GM19395 (cell line): Measurements from ENCODE around the gene SOX5.

Experiments used
- ATAC-seq: cut with Tn5 transposase; IDR thresholded peaks from one replicate; pipeline ENCODE4 v1.9.1; 2021; ENCODE audit warnings: mild to moderate bottlenecking, moderate library complexity; ENCODE audit not compliant: unreplicated experiment

SOX5 gene

GRCh38 chr12:23949348-23950209 is at the start of gene SOX5:
Gene SOX5 (minus strand): TSS chr12:23949670. CDS start chr12:23949601, 69 bp downstream.
- ATAC-seq: no peak

DNA sequence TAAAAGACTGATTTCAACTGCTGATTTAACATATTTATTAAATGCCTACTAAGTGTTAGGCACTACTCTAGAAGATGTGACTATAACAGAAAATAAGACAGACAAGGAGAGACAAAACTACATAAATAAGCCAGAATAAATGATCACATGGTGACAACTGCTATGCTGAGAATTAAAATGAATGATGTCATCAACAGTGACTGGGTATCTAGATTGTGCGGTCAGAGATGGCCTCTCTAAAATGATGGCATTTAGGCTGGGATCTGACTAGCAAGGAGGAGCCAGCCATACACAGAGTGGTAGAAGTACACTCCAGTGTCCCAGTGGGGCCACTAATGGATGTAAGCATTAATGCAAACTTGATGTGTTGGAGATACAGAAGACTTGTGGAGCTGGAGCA is 37.6 kb upstream of the SOX5 start:
- ATAC-seq: no peak

DNA sequence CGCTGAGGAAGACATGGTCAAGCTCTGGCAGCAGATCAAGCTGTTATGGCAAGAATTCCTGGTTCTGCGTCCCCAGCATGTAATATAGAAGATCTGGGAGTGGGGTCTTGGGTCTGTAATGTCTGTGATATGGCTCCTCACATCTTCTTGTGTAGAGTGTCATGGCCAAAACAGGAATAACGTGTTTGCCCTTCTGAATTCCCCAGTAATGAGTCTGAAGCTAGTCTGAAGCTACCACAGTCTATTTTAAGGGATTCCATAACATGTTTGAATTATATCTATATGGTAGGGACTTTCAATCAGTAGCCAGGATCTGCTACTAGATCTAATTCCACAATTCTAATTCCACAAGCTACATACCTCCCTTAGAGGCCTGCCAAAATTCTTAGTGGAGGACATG is 31.4 kb upstream of the SOX5 start:
- no peak for ATAC-seq

- no peak for ATAC-seq
Measured at GRCh38 chr12:23964812-23965211, 15.3 kb upstream of the SOX5 start.

DNA sequence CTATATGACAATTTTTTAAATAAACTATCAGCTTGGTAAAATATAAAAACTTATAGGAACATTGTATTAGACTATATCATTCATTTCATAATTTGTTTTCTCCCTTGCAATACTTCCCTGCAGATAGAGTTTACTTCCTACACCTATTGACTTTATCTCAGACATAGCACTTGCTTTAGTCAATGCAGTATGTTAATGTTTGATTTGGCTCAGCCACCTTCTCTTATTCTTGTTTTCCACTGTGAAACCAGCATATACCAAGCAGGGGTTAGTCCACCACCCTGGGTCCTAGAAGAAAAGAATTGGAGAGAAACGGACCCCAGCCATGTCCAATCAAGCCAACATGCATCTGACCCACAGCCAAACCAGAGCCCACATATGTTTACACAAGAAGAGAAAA is 10.4 kb upstream of the SOX5 start:
- ATAC-seq: no peak

DNA sequence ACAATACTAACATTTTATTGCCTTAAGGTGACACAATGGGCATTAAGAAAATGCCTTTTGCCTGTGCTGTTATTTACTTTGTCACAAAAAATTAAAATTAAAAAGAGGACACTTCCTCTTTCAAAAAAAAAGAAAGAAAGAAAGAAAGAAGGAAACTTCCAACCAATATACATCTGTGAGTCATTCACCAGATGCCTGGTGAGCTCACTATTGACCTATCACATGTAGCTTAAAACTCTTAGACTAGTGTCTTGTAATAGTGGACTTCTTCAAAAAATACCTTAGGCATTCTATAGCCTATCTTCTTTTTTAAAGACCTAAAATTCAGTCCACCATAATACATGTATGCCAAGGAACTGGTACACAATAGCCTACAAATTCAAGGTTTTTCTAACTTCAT is 4.9 kb upstream of the SOX5 start:
- no peak for ATAC-seq

GRCh38 chr12:23952071-23952470 is 2.6 kb upstream of the SOX5 start:
- ATAC-seq: no peak

GRCh38 chr12:23950775-23951451 is 1.4 kb upstream of the SOX5 start:
- no peak for ATAC-seq

DNA sequence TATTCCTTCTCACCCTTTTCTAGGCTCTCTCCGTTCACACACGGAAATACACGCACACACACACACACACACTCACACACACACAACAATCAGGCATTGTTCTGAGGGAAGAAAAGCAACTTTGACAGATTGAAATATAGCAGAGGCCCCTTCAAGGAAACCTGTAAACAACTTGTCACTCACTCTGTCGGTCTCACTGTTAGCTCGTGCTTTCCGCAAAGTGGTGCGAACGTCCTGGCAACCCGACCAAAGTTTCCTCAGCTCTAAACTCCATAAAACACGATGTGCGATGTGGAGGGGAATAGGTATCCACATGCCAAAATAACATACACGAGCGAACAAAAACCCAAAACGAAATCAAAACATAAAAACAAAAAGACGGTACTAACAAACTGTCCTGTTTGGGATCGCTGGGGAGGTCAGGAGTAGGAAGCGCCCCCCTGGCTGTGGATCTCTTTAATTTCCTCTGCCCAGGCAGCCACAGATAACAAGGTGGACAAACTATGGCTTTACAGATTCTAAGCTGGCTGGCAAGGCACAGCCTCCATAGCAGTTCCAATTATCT is 822 bp upstream of the SOX5 start:
- no peak for ATAC-seq

DNA sequence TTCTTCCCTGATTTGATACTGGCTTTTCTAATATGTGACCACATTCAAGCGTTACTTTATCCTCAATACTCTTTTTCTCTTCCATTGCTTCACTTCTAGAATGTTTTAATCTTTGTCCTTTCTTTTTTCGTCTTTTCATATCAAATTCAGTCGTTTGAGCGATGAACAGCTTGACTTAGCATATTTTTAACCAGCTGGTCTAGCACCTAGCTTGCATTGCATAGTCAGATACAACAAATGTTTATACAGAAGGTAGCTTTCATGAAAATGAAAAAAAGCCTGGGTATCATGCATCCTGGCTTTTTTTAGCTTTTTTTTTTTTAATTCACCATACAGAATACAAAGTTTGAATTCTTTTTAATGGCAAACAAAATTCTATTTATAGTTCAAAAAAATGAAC is 1.2 kb downstream of the SOX5 start:
- no peak for ATAC-seq

DNA sequence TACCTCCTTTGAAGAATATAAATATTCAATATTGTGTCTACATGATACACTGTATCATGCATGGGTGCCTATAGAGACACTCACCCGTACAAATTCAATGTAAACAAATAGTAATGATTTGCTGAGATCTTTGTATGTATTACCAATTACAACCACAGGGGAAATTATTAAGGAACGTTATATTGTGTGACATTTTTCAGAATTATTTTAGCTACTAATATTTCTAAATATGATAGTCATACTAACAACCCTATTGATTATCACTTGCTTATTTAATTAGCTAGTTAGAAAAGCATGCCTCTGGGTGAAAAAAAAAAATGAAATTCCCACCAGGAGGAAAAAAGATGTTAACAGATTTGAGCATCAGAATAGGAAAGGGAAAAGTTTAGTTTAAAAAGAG is 2.1 kb downstream of the SOX5 start:
- ATAC-seq: no peak

DNA sequence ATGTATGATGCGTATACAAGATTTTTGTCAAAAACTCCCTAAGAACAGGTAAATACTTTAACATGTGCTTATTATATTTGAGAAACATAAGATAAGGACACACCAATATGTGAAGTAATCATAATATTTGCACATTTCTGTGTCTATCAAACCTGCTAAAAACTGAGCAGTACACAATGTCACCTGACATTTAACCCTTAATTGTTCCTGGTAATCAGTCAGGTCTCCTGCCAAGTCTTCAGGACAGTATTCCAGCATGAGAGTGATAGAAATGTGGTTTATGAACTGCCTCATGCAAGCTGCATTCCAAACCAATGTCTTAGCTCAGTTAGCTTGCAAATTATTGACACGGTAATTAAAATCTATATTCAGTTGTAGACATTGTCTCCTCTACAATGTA is 4.2 kb downstream of the SOX5 start:
- ATAC-seq: no peak

DNA sequence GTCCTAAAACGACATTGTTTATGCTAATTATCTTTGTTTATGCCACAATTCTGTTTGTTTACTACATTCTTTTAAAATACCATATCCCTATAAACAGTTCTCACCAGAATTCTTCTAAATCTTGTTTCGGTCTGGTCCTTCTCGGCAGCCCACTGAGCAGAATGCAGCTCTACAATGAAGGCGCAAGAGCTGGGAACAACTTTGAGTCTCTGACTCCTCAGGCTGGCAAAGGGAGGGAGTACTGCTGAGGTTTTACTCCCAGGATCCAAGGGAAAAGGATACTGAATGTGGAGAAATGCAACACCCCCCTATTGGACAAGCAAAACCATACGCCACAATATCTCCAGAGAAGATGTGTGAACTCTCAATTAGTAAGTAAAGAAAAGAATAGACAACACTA is 5.4 kb downstream of the SOX5 start:
- no peak for ATAC-seq

DNA sequence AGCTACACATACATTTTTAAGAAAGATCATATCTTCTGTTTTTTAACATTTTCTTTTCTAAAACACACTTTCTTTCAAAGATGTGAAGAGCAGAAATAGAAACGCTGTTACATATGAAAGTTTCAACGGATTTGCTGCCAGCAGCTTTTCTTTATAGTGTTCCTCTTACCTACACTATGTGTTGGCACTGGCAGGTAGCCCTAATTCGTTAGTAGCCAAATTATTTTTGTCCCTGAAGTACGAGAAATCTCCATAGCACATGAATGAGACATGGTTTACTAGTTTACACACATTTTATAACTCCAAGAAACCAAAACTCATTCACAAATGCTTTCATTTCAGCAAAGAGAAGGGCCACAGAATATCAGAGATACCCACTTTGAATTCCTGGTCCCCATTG is 6.6 kb downstream of the SOX5 start:
- no peak for ATAC-seq

- ATAC-seq: no peak
Measured at GRCh38 chr12:23941780-23942179, 7.7 kb downstream of the SOX5 start.

GRCh38 chr12:23938422-23938821 is 11.0 kb downstream of the SOX5 start:
- no peak for ATAC-seq

- ATAC-seq: no peak
Measured at GRCh38 chr12:23931176-23931575, 18.3 kb downstream of the SOX5 start.

DNA sequence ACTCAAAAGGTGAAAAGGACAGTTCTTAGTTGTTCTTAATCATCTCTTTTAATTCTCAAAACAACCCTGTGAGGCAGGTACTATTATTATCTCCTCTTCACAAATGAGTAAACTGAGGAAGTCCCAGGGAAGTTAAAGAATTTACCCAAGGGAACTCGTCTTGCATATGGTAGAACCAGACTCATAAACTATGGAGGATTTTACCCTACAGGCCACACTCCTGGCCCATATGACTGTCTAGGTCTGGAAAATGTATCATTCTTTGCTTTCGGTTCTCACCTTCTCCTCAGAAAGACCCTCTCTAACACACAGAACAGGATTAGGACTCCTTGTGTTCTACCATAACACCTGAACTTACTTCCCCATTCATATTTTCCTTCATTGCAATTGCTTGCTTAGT is 18.9 kb downstream of the SOX5 start:
- no peak for ATAC-seq

- no peak for ATAC-seq
Measured at GRCh38 chr12:23929906-23930305, 19.6 kb downstream of the SOX5 start.

GRCh38 chr12:23927907-23928306 is 21.6 kb downstream of the SOX5 start:
- no peak for ATAC-seq

- ATAC-seq: no peak
Measured at GRCh38 chr12:23921099-23921856, 28.2 kb downstream of the SOX5 start.
